Panc1 (cell line): ENCODE data around the gene ST6GALNAC6.

Source experiments
- POLR2AphosphoS5 ChIP-seq: IDR thresholded peaks from 2 replicates; pipeline ENCODE4 v1.6.1; 2012; ENCODE audit warnings: mild to moderate bottlenecking, low read depth, low read length, moderate library complexity
- TF ChIP-seq, protein P1 (sequence below): fragments of 450-650 bp; IDR thresholded peaks from 2 replicates; pipeline ENCODE4 v1.5.1; 2017; ENCODE audit warnings: mild to moderate bottlenecking

- TF ChIP-seq, protein P1, sequence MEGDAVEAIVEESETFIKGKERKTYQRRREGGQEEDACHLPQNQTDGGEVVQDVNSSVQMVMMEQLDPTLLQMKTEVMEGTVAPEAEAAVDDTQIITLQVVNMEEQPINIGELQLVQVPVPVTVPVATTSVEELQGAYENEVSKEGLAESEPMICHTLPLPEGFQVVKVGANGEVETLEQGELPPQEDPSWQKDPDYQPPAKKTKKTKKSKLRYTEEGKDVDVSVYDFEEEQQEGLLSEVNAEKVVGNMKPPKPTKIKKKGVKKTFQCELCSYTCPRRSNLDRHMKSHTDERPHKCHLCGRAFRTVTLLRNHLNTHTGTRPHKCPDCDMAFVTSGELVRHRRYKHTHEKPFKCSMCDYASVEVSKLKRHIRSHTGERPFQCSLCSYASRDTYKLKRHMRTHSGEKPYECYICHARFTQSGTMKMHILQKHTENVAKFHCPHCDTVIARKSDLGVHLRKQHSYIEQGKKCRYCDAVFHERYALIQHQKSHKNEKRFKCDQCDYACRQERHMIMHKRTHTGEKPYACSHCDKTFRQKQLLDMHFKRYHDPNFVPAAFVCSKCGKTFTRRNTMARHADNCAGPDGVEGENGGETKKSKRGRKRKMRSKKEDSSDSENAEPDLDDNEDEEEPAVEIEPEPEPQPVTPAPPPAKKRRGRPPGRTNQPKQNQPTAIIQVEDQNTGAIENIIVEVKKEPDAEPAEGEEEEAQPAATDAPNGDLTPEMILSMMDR, result no peak
- TF ChIP-seq POLR2AphosphoS5, result no peak
Observed at GRCh38 chr9:127885508-127886281, 13.7 kb downstream of the ST6GALNAC6 start.
